ENCODE results near the gene HPCAL4. TPM values are rescaled to one million over a fixed set of nuclear protein-coding genes. Genes with fewer than 3 reads are reported as not detected.

Gene HPCAL4
- total RNA-seq, 4 donors from 2014 or later = 0.14 to 0.16 TPM; not detected in 2

- Histone ChIP-seq H3K27ac (peak overlapping the region; percentile 33 to 62 (median 53)), H3K36me3 (no peaks in the 10 kb centered on the region), H3K4me1 (no peaks in the 10 kb centered on the region), H3K9me3 (no peaks in the 10 kb centered on the region), H3K4me3 (no peak overlapping the region), H3K27me3 (no peaks in the 10 kb centered on the region)
- intact Hi-C loops (cut with DNase I; ENCODE audit: low total_unique reads) (no loop called here), in situ Hi-C loops (cut with MboI; ENCODE audit: low pct_ligation_motif_present in 1 of 4, low pct_unique_long_range_greater_than_20kb in 1 of 4, low sequenced_read_pairs in 3 of 4) (no loop called here)
- peak; percentile 36 for DNase-seq
- WGBS, 2 donors (ENCODE audit: low coverage in 1 of 2) = 63% methylated on average over 12 of the region's 12 CpGs; no CpG with 5 or more reads in 1 of the 2 donors
- TF ChIP-seq POLR2AphosphoS5 (IDR thresholded peaks at IDR 0.05) = peak; percentile 75 to 89 (median 89)
- TF ChIP-seq POLR2A (IDR thresholded peaks at IDR 0.05) = no peak
These were observed 44.8 kb downstream of the HPCAL4 start for GRCh38 chr1:39646232-39647081.

DNA sequence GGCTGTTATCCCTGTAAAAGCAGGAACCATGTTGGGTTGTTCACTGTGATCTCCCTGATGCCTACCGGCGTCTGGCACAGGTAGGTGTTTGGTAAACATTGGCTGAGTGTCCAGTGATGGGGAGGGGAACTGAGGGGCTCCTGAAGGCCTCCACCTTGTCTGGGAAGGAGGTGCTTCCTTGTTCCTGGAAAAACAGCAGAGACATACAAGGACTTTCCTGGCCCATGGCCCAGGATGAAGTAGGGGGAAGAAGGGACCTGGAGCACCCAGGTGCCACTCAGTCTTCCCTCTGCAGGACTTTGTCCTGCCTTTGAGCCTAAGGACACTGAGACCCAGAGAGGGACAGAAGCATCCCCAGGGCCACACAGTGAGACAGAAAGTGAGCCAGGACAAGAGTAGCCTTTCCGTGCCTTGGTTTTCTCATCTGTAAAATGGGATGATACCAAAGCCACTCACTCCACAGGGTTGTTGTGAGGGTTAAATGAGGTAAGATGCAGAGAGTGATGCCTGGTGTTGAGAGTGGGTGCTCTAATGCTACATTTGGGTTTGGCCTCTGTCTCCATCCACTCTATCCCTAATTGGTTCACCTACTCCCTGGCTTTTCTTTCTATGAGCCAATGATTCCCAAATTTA is 45.7 kb downstream of the HPCAL4 start:
- no peak for DNase-seq
- Histone ChIP-seq H3K27me3 (peaks cover under 1% of the 10 kb centered on the region), H3K27ac (peak overlapping the region in 3 of 4 donors; percentile 36 to 62 (median 54)), H3K4me1 (no peaks in the 10 kb centered on the region), H3K9me3 (no peaks in the 10 kb centered on the region), H3K36me3 (no peaks in the 10 kb centered on the region), H3K4me3 (no peak overlapping the region)
- in situ Hi-C loops (cut with MboI; ENCODE audit: low pct_ligation_motif_present in 1 of 4, low pct_unique_long_range_greater_than_20kb in 1 of 4, low sequenced_read_pairs in 3 of 4) (no loop called here), intact Hi-C loops (cut with DNase I; ENCODE audit: low total_unique reads) (no loop called here)
- WGBS, 2 donors (ENCODE audit: low coverage in 1 of 2) = 65 to 83% methylated on average over 1 to 3 of the region's 3 CpGs
- TF ChIP-seq EP300 (IDR thresholded peaks at IDR 0.05; ENCODE audit: low read depth) = no peak

DNA sequence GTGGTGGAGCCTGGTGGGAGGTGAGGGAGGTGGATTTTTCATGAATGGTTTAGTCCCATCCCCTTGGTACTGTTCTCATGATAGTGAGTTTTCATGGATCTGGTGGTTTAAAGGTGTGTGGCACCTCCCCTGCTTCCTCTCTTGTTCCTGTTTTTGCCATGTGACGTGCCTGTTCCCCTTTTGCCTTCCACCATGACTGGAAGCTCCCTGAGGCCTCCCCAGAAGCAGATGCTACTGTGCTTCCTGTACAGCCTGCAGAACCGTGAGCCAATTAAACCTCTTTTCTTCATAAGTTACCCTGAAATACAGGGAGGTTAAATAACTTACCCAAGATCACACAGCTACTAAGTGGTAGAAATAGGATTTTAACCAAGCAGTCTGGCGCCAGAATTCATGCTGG is 47.5 kb downstream of the HPCAL4 start:
- Histone ChIP-seq H3K9me3 (no peaks in the 10 kb centered on the region), H3K36me3 (no peaks in the 10 kb centered on the region), H3K27me3 (peaks cover 19% of the 10 kb centered on the region), H3K27ac (no peak overlapping the region), H3K4me1 (peaks cover 0 to 10% (median 0%) of the 10 kb centered on the region in 4 donors), H3K4me3 (no peak overlapping the region)
- intact Hi-C loops (cut with DNase I; ENCODE audit: low total_unique reads) (no loop called here), in situ Hi-C loops (cut with MboI; ENCODE audit: low pct_ligation_motif_present in 1 of 4, low pct_unique_long_range_greater_than_20kb in 1 of 4, low sequenced_read_pairs in 3 of 4) (no loop called here)
- DNase-seq = no peak
- TF ChIP-seq POLR2AphosphoS5 (IDR thresholded peaks at IDR 0.05) = no peak
- no peak for TF ChIP-seq CTCF (IDR thresholded peaks at IDR 0.05)
- no peak for TF ChIP-seq EP300 (IDR thresholded peaks at IDR 0.05; ENCODE audit: low read depth)
- TF ChIP-seq POLR2A (IDR thresholded peaks at IDR 0.05) = no peak
- WGBS, 2 donors (ENCODE audit: low coverage in 1 of 2) = 75 to 83% methylated on average over 3 of the region's 3 CpGs

GRCh38 chr1:39642796-39643195 is 48.4 kb downstream of the HPCAL4 start:
- in situ Hi-C loops (cut with MboI; ENCODE audit: low pct_ligation_motif_present in 1 of 4, low pct_unique_long_range_greater_than_20kb in 1 of 4, low sequenced_read_pairs in 3 of 4) = no loop called here
- DNase-seq = no peak
- no peak overlapping the region for H3K4me3 ChIP-seq
- no peaks in the 10 kb centered on the region for H3K36me3 ChIP-seq
- intact Hi-C loops (cut with DNase I; ENCODE audit: low total_unique reads) = no loop called here
- TF ChIP-seq POLR2A (IDR thresholded peaks at IDR 0.05) (no peak), CTCF (IDR thresholded peaks at IDR 0.05) (no peak), EP300 (IDR thresholded peaks at IDR 0.05; ENCODE audit: low read depth) (no peak), POLR2AphosphoS5 (IDR thresholded peaks at IDR 0.05) (no peak)
- no peak overlapping the region for H3K27ac ChIP-seq
- peaks cover 24% of the 10 kb centered on the region for H3K27me3 ChIP-seq
- peaks cover 0 to 10% (median 0%) of the 10 kb centered on the region in 4 donors for H3K4me1 ChIP-seq
- WGBS, 2 donors (ENCODE audit: low coverage in 1 of 2) = 81% methylated on average over 4 of the region's 4 CpGs; no CpG with 5 or more reads in 1 of the 2 donors
- no peaks in the 10 kb centered on the region for H3K9me3 ChIP-seq

DNA sequence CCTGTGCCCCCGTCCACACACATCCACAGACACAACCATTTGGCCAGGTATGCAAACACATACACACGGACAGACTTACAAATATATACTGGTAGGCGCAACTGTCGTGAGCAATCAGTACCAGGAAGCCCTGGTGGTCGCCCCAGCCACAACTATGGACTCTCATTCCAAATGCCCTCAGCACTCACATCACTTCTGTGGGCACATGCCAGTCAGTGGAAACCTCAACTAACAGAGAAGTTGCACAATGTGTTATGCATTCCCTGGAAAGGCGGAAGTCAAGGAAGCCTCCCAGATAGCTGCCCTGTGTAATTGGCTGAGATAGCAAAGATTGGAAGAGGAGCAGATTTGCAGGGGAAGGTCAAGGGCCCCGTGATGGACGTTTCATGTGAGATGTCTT is 50.4 kb downstream of the HPCAL4 start:
- WGBS, 2 donors (ENCODE audit: low coverage in 1 of 2) = 86 to 92% methylated on average over 2 to 8 of the region's 8 CpGs
- peaks cover 0 to 10% (median 0%) of the 10 kb centered on the region in 4 donors for H3K4me1 ChIP-seq
- peaks cover 37% of the 10 kb centered on the region for H3K27me3 ChIP-seq
- H3K36me3 ChIP-seq = no peaks in the 10 kb centered on the region
- H3K4me3 ChIP-seq = no peak overlapping the region
- H3K27ac ChIP-seq = no peak overlapping the region
- TF ChIP-seq POLR2AphosphoS5 (IDR thresholded peaks at IDR 0.05) = no peak
- no peaks in the 10 kb centered on the region for H3K9me3 ChIP-seq
- intact Hi-C loops (cut with DNase I; ENCODE audit: low total_unique reads) = no loop called here
- no peak for DNase-seq
- in situ Hi-C loops (cut with MboI; ENCODE audit: low pct_ligation_motif_present in 1 of 4, low pct_unique_long_range_greater_than_20kb in 1 of 4, low sequenced_read_pairs in 3 of 4) = no loop called here
